ENCODE results near the gene ZNF329.

Gene ZNF329

GRCh38 chr19:58150328-58150921 is at the start of gene ZNF329:
Gene ZNF329 (minus strand): TSS chr19:58150789. CDS start chr19:58129503, 21,286 bp downstream.
- no peaks in the 10 kb centered on the region for H3K27me3 ChIP-seq
- peak within 1 kb of the TSS; percentile 69 to 99 for H3K4me3 ChIP-seq
- TF ChIP-seq CTCF (IDR thresholded peaks at IDR 0.05), result peak in 1 of 2 experiments; percentile 23
- H3K27ac ChIP-seq, result peak within 1 kb of the TSS; percentile 79 to 94
- peaks cover 0 to 58% (median 33%) of the 10 kb centered on the region in 4 donors for H3K4me1 ChIP-seq
- H3K9me3 ChIP-seq, result peaks cover 0 to 25% (median 8%) of the 10 kb centered on the region in 3 donors
- DNase-seq, result peak; percentile 75 to 89
- intact Hi-C loops (cut with DNase I; ENCODE audit: low total_unique reads), result loop anchor here (10.0 kb wide), 1 partner anchor 576 kb away; the partner anchor contains the start of gene ZNF416
- H3K36me3 ChIP-seq, result peaks cover 4 to 13% (median 10%) of the 10 kb centered on the region in 3 donors

GRCh38 chr19:58196901-58197616 is 46.5 kb upstream of the ZNF329 start:
- Histone ChIP-seq H3K4me1 (no peaks in the 10 kb centered on the region), H3K27ac (no peak overlapping the region), H3K4me3 (no peak overlapping the region), H3K36me3 (peaks cover 100% of the 10 kb centered on the region in 3 donors), H3K27me3 (no peaks in the 10 kb centered on the region), H3K9me3 (peaks cover 55 to 100% (median 99%) of the 10 kb centered on the region in 3 donors)
- DNase-seq, result no peak
- no peak for TF ChIP-seq CTCF (IDR thresholded peaks at IDR 0.05)
- intact Hi-C loops (cut with DNase I; ENCODE audit: low total_unique reads), result no loop called here

- intact Hi-C loops (cut with DNase I; ENCODE audit: low total_unique reads), result loop anchor here (5.0 to 10.0 kb wide), 2 partner anchors 91 to 118 kb away; partner anchors contain the start of gene ZNF8
- DNase-seq, result no peak
- Histone ChIP-seq H3K4me3 (peak overlapping the region; percentile 71 to 88), H3K27ac (peak overlapping the region; percentile 92 to 98), H3K9me3 (peaks cover 30 to 98% (median 95%) of the 10 kb centered on the region in 3 donors), H3K36me3 (peaks cover 52 to 86% (median 74%) of the 10 kb centered on the region in 3 donors), H3K4me1 (peaks cover 0 to 8% (median 4%) of the 10 kb centered on the region in 4 donors), H3K27me3 (no peaks in the 10 kb centered on the region)
- no peak for TF ChIP-seq CTCF (IDR thresholded peaks at IDR 0.05)
Measured at GRCh38 chr19:58183817-58184215, 33.2 kb upstream of the ZNF329 start.

GRCh38 chr19:58182989-58183816 is 32.6 kb upstream of the ZNF329 start, which contains the start of gene ZNF274:
Gene ZNF274 (plus strand): TSS chr19:58183061. CDS start chr19:58183966, 905 bp downstream.
- Histone ChIP-seq H3K4me1 (peaks cover 0 to 8% (median 4%) of the 10 kb centered on the region in 4 donors), H3K9me3 (peaks cover 30 to 100% (median 95%) of the 10 kb centered on the region in 3 donors), H3K27ac (peak within 1 kb of the TSS; percentile 92 to 98), H3K36me3 (peaks cover 51 to 88% (median 76%) of the 10 kb centered on the region in 3 donors), H3K27me3 (no peaks in the 10 kb centered on the region), H3K4me3 (peak within 1 kb of the TSS; percentile 71 to 88)
- intact Hi-C loops (cut with DNase I; ENCODE audit: low total_unique reads), result loop anchor here (5.0 to 10.0 kb wide), 2 partner anchors 92 to 119 kb away; partner anchors contain the start of gene ZNF8
- DNase-seq, result peak; percentile 87 to 94
- no peak for TF ChIP-seq CTCF (IDR thresholded peaks at IDR 0.05)

- H3K27ac ChIP-seq, result peak overlapping the region; percentile 92 to 98
- peaks cover 0 to 8% (median 4%) of the 10 kb centered on the region in 4 donors for H3K4me1 ChIP-seq
- peak overlapping the region; percentile 71 to 88 for H3K4me3 ChIP-seq
- no peaks in the 10 kb centered on the region for H3K27me3 ChIP-seq
- intact Hi-C loops (cut with DNase I; ENCODE audit: low total_unique reads), result loop anchor here (5.0 to 10.0 kb wide), 2 partner anchors 92 to 120 kb away; partner anchors contain the start of gene ZNF8
- H3K9me3 ChIP-seq, result peaks cover 27 to 100% (median 95%) of the 10 kb centered on the region in 3 donors
- no peak for DNase-seq
- no peak for TF ChIP-seq CTCF (IDR thresholded peaks at IDR 0.05)
- H3K36me3 ChIP-seq, result peaks cover 51 to 88% (median 76%) of the 10 kb centered on the region in 3 donors
Measured at GRCh38 chr19:58182577-58182988, 32.0 kb upstream of the ZNF329 start.
